NCI-H1417 (cell line): ENCODE measurements around the gene HOXD12.

Experiments
- DNase-seq, 3 experiments: peaks; one replicate each; lab custom pipeline; 2025; lab: John Stamatoyannopoulos, UW

HOXD12 gene

GRCh38 chr2:176105078-176105729 lies 5.6 kb downstream of the HOXD12 start:
- no peak for DNase-seq

GRCh38 chr2:176105730-176106580 lies 6.4 kb downstream of the HOXD12 start:
- no peak for DNase-seq

DNA sequence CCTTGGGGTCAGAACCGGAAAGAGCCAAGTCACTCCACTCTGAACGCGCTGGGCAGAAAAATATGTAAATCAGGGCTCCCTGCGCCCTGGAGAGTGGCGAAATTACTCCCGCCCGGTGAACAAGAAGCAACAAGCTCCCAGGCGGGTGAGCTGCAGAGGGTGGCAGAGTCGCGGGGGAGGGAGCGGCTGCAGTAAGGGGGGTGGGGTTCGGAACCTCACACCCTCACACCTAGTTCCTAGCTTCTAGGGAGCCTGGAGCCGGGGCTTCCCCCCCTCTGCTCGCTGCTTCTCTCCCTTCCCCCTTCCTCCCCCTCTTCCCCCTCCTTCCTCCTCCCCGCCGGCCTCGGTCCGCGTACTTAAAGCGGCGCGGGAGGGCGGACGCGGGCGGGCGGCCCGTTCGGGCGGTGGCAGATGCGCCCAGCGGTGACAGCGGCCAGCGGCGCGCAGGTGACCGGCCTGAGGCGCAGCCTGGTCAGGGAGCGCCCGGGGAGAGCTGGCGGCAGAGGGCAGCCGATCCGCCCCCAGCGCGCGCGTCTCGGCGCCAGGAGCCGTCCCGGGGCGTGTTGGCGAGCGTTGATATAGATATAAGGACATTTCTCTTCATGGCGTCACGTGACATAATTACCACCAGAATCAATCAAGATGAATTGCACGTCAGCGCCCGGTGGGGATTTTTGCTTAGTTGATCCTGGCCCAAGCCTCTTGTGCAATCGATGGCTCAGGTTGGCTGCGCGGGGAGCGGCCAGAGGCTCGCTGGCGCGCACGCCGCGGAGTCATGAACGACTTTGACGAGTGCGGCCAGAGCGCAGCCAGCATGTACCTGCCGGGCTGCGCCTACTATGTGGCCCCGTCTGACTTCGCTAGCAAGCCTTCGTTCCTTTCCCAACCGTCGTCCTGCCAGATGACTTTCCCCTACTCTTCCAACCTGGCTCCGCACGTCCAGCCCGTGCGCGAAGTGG lies 7.3 kb downstream of the HOXD12 start, which contains the start of gene HOXD11:
TSS of gene HOXD11 (plus strand) at position 700 of the 959 bp plus-strand sequence. CDS start at position 776, 76 bp downstream.
- peak; percentile 61 to 96 (median 91) for DNase-seq

- peak in 2 of 3 experiments; percentile 62 to 64 for DNase-seq
These were observed 8.2 kb downstream of the HOXD12 start for GRCh38 chr2:176107731-176108181.

GRCh38 chr2:176109192-176109901 lies 9.8 kb downstream of the HOXD12 start:
- peak in 1 of 3 experiments; percentile 38 for DNase-seq

DNA sequence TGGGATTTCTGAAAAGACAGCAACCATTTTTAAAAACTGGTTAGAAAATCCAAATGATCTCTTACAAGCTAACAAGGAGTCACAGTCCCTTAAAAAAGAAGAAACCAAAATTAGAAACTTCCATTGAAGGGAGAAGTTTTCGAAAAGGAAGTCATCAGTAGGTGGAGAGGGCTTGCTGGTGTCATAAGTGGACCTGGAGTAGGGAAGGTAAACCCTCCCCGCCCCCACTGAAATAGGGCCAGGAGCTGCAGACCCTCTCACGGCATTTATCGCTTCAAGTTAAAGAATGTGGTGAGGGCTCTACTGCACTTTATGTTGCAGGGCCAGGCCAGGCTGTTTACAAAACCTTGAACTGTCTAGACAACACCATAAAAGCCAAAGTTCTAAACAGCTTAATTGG lies 10.4 kb downstream of the HOXD12 start:
- no peak for DNase-seq

DNA sequence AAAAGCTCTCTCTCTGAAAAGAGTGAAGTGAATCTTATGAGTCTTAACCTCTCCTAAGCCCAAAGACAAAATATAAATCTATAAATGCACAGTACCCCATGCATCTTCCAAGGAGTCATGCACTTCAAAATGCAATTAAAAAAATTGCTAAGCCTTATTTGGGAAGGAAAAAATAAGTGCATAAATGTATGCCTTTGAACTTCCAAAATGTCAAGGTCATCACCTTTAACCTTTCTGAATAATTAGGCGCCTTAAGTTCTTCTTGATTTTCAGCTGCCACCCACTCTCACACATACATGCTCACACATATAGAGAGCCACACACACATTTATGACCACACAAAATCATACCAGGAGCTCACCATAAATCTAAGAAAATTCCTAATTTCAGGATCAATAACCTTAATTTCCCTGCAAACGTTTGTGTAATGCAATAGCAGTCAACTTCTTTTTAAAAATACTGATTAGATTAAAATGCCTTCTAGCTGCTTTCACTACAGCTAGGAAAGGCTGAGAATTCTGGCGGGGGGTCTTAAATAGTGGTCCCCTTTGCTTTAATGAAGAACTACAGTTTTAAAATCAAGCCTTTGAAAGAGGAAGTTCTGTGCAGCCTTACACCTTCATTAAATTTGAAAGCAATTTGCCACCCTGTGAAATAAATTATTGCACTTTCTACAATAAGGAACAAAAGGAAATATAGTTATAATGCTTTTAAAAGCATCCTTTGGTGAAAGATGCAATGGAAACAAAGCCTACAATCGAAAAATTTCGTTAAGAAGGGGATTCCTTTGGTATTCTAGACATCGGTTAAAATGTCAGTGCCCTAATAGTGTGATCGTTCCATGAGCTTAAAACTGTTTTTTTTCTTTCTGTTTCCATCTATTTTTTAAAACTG lies 11.1 kb downstream of the HOXD12 start:
- no peak for DNase-seq

DNA sequence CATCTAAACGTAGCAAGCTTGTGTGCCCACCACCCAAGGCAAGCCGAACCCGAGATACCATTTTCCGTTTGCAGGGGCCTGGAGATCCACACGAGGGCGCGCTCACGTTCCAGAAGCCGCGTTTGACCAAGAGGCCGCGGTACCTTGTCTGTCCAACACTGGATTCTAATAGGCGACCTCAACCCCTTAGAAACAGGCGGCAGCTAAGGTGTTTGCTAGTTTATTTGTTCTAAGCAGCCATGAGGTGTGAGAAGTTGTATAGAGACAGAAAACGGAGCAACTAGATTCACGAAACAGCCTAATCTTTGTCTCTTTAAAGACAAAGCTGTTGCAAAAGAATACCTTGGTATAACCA lies 11.7 kb downstream of the HOXD12 start:
- DNase-seq = peak in 1 of 3 experiments; percentile 15

GRCh38 chr2:176111846-176112374 lies 12.3 kb downstream of the HOXD12 start:
- no peak for DNase-seq

DNA sequence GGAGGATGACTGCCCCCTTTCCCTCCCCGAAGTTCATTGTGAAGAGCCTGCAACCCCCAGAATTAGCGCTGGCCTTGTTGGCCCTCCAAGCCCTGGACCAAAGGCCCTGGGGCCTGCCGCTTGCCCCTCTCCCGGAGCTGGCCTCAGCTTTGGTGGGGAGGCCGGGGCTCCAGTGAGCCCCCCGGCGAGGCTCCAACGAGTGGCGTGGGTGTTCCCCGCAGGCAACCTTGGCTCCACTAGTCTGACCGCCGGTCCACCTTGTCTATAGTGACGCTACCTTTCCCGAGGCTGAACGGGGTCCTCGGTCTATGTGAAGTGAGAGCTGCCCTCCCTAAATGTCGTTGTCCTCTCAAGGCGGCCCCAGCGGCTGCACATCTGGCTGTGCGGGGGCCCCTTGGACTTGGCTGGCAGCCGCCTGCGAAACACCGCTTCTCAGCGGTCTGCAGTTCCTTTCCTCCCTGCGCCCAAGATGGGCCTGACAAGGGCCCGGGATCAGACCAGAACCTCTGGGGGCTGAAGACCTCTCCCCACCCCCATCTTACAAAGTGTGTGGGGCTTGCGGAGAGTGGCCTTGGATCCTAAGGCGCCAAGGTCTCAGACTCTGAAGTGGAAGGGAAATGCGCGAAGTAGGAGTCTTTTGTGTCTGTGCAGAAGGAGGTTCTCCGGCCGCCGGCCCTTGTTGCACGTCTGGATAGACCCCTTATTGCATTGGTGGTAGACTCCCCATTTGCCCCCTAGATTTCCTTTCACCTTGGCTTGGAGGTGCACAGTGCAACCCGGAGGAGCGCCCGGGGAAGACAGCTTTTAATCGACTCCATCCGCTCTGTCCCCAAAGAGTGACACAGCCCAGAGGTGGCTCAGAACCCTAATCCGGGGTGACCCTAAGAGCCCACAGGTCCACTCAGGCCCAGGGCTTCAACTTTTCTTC lies 13.0 kb downstream of the HOXD12 start:
- DNase-seq = no peak

GRCh38 chr2:176114120-176114929 lies 14.7 kb downstream of the HOXD12 start:
- DNase-seq = peak; percentile 31 to 97 (median 93)

DNA sequence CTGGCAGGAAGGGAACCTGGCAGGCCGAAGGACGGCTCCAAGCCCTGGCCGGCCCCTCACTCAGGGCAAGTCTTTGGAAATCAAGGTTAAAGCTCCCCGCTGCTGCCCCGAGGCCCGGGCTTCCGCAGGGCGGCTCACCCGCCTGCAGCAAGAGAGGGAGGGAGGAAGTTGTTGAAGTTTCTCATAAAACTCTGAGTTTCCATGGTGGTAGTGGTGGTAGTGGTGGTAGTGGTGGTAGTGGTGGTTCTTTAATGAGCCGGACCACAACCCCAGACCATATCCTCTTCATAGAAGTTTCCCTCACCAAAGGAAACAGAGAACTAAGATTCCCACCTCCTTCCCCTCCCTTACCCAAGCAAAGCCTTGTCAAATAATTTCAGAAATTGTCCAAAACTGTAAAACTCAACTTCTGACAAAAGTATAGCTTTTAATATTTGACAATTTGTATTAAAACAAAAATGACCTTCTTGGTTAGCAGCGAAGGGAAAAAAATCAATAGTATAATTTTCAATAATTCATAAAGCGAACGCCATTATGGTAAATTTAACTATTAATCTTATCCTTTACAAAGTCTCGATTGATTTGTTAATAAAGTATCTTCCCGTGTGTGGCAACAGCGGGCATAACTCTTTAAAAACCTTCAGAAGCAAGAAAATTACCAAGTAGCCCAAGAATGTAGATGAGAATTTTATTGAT lies 15.5 kb downstream of the HOXD12 start:
- DNase-seq = no peak

DNA sequence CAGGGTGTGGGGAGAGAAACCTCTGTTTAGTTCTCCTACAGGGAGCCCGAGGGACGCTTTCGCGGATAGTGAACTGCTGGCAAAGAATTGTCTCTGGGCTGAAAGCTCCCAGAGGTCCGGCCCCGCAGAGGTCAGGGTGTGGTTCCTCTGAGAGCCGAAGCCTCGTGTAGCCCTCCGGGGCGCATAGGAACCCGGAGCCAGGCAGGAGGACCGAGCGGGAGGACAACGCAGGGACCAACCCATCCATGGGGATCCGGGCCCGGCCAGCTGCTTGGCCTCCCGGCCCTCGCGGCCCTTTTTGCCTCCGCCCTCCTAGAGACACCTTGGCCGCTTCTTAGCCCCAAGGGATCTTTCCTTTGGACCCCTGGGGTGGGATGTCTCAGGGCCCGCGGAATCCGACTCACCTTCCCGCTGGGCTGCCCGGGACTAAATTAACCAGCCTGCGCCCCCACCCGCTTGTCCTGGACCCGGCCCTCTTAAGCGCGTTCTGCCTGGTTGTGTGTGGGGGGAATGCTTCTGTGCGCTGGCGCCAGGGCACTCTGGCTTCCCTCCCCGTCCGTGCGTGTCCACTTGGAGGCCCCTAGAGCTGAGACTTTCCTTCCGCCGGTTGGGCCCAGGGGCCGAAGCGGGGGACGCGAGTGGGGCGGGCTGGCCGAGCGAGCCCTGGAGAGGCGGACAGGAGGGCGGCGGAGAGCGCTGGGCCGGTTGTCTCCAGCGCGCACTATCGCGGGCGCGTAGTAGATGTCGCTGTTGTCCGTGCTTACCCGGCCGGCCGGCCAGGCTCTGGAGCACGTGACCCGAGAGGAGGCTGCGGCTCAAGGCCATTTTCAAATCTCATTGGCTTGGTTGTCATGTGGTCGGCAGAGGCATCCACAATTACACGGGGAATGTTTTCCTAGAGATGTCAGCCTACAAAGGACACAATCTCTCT lies 16.6 kb downstream of the HOXD12 start, which contains the start of gene HOXD10:
TSS of gene HOXD10 (plus strand) at position 896 of the 931 bp plus-strand sequence. CDS start 56 bp downstream, outside the sequence.
- no peak for DNase-seq

DNA sequence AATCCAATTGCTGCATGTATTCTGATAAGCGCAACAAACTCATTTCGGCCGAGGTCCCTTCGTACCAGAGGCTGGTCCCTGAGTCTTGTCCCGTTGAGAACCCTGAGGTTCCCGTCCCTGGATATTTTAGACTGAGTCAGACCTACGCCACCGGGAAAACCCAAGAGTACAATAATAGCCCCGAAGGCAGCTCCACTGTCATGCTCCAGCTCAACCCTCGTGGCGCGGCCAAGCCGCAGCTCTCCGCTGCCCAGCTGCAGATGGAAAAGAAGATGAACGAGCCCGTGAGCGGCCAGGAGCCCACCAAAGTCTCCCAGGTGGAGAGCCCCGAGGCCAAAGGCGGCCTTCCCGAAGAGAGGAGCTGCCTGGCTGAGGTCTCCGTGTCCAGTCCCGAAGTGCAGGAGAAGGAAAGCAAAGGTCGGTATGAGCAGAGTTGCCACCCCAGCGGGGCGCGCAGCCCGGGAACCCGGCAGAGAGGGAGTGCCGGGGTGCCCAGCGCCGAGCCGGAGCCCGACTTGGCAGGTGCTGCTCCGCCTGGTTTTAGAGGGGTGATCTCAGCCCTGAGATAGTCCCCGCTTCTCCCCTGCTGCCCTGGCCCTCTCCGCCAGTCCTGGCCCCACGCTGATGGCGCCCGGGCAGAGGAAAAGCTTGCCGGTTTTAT lies 17.7 kb downstream of the HOXD12 start:
- no peak for DNase-seq

- no peak for DNase-seq
These were observed 18.3 kb downstream of the HOXD12 start for GRCh38 chr2:176117823-176118371.
